SK-N-SH (cell line): ENCODE results near the gene MEGF6.

ENCODE experiments used
- EP300 ChIP-seq, 2 experiments: IDR thresholded peaks; 2 replicates each; pipeline versions ENCODE4 v1.4.0 to v1.6.1; 2012; ENCODE audit warnings: borderline replicate concordance in 1 of 2, low read depth in 1 of 2, low read length in 1 of 2
- FOXM1 ChIP-seq: IDR thresholded peaks from 2 replicates; pipeline ENCODE4 v1.4.0; 2012; ENCODE audit warnings: low read depth, mild to moderate bottlenecking
- GABPA ChIP-seq: IDR thresholded peaks from 2 replicates; pipeline ENCODE4 v1.4.0; 2012; ENCODE audit warnings: low read depth, mild to moderate bottlenecking
- JUND ChIP-seq: IDR thresholded peaks from 2 replicates; pipeline ENCODE4 v1.4.0; 2012
- RAD21 ChIP-seq: IDR thresholded peaks from 2 replicates; pipeline ENCODE4 v1.6.1; 2012; ENCODE audit warnings: mild to moderate bottlenecking, low read length
- RXRA ChIP-seq: IDR thresholded peaks from 2 replicates; pipeline ENCODE4 v1.4.0; 2012; ENCODE audit warnings: low read depth, mild to moderate bottlenecking, borderline replicate concordance
- TAF1 ChIP-seq: IDR thresholded peaks from 2 replicates; pipeline ENCODE4 v1.6.1; 2012; ENCODE audit warnings: low read depth, mild to moderate bottlenecking, low read length, moderate library complexity, borderline replicate concordance
- TF ChIP-seq, protein P1 (sequence below): fragments of 200-600 bp; sonication (generic); IDR thresholded peaks from 2 replicates; pipeline ENCODE4 v1.6.1; 2017; ENCODE audit warnings: antibody characterized with exemption, mild to moderate bottlenecking, moderate library complexity

GRCh38 chr1:3602375-3602774 lies 8.9 kb downstream of the MEGF6 start:
- TF ChIP-seq EP300 (IDR thresholded peaks at IDR 0.05; ENCODE audit: borderline replicate concordance in 1 of 2, low read depth in 1 of 2, low read length in 1 of 2), result no peak
- no peak for TF ChIP-seq TAF1
- TF ChIP-seq JUND, result no peak
- TF ChIP-seq, protein P1, sequence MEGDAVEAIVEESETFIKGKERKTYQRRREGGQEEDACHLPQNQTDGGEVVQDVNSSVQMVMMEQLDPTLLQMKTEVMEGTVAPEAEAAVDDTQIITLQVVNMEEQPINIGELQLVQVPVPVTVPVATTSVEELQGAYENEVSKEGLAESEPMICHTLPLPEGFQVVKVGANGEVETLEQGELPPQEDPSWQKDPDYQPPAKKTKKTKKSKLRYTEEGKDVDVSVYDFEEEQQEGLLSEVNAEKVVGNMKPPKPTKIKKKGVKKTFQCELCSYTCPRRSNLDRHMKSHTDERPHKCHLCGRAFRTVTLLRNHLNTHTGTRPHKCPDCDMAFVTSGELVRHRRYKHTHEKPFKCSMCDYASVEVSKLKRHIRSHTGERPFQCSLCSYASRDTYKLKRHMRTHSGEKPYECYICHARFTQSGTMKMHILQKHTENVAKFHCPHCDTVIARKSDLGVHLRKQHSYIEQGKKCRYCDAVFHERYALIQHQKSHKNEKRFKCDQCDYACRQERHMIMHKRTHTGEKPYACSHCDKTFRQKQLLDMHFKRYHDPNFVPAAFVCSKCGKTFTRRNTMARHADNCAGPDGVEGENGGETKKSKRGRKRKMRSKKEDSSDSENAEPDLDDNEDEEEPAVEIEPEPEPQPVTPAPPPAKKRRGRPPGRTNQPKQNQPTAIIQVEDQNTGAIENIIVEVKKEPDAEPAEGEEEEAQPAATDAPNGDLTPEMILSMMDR, result no peak
- TF ChIP-seq RXRA, result no peak
- TF ChIP-seq GABPA, result no peak
- no peak for TF ChIP-seq FOXM1
- TF ChIP-seq RAD21, result no peak
